CD14-positive monocyte (primary cell): ENCODE results near the gene HS3ST4. TPM values are rescaled to one million over a fixed set of nuclear protein-coding genes. Genes with fewer than 3 reads are reported as not detected.

Experiments used
- DNase-seq, 3 donors: peaks; one replicate each; pipeline ENCODE4 v3.0.0-alpha.2; 2011 to 2022
- H2AFZ ChIP-seq: 2 replicates; pipeline ENCODE4 v1.6.0; 2012; ENCODE audit warnings: mild to moderate bottlenecking, low read depth, low read length, inconsistent platforms; ENCODE audit not compliant: insufficient read depth, poor library complexity, severe bottlenecking
- H3K27ac ChIP-seq, 2 donors: 1 replicate in 1 of 2; 2 replicates in 1 of 2; pipeline ENCODE4 v1.5.1; 2012 to 2013; ENCODE audit warnings: low read length in 2 of 2, control low read depth in 1 of 2, inconsistent platforms in 1 of 2, low read depth in 1 of 2, mild to moderate bottlenecking in 1 of 2
- H3K27me3 ChIP-seq, 2 donors: one replicate each; pipeline versions ENCODE4 v1.6.0 to v1.6.1; 2011 to 2013; ENCODE audit warnings: low read length in 2 of 2; ENCODE audit not compliant: control insufficient read depth in 2 of 2, insufficient read depth in 2 of 2
- H3K36me3 ChIP-seq, 2 donors: replicated peaks in 1 of 2; 1 replicate in 1 of 2; 2 replicates in 1 of 2; pipeline versions ENCODE4 v1.5.1 to v1.6.1; 2012 to 2013; ENCODE audit warnings: low read length in 2 of 2, control low read depth in 1 of 2, inconsistent platforms in 1 of 2, mild to moderate bottlenecking in 1 of 2; ENCODE audit not compliant: insufficient read depth in 2 of 2, control insufficient read depth in 1 of 2
- H3K4me1 ChIP-seq, 2 donors: 1 replicate in 1 of 2; 2 replicates in 1 of 2; pipeline versions ENCODE4 v1.5.1 to v1.6.1; 2012 to 2013; ENCODE audit warnings: low read length in 2 of 2, control low read depth in 1 of 2, inconsistent platforms in 1 of 2, mild to moderate bottlenecking in 1 of 2, moderate library complexity in 1 of 2; ENCODE audit not compliant: insufficient read depth in 2 of 2, control insufficient read depth in 1 of 2
- H3K4me2 ChIP-seq: replicated peaks from 2 replicates; pipeline ENCODE3; 2012; ENCODE audit warnings: low read length, moderate library complexity, mild to moderate bottlenecking; ENCODE audit not compliant: poor library complexity, severe bottlenecking; ENCODE audit errors: extremely low read depth
- H3K4me3 ChIP-seq, 3 experiments: fragments of 200-600 bp in 1 of 3; sonication (generic) in 1 of 3; replicated peaks in 1 of 3; 1 replicate in 2 of 3; 2 replicates in 1 of 3; pipeline ENCODE4 v1.5.1; 2011 to 2013; ENCODE audit warnings: low read length in 3 of 3, mild to moderate bottlenecking in 3 of 3, control low read depth in 2 of 3, low read depth in 2 of 3, inconsistent platforms in 1 of 3, moderate library complexity in 1 of 3
- H3K79me2 ChIP-seq: 2 replicates; pipeline ENCODE4 v1.6.0; 2012; ENCODE audit warnings: mild to moderate bottlenecking, control low read depth, inconsistent platforms, low read length, moderate library complexity; ENCODE audit not compliant: insufficient read depth
- H3K9ac ChIP-seq: 2 replicates; pipeline ENCODE4 v1.6.0; 2017; ENCODE audit warnings: low read length, mild to moderate bottlenecking; ENCODE audit not compliant: insufficient read depth, poor library complexity, severe bottlenecking
- H3K9me3 ChIP-seq, 2 donors: replicated peaks in 1 of 2; 1 replicate in 1 of 2; 2 replicates in 1 of 2; pipeline versions ENCODE4 v1.5.1 to v1.6.1; 2012 to 2013; ENCODE audit warnings: low read length in 2 of 2, control low read depth in 1 of 2; ENCODE audit not compliant: control insufficient read depth in 1 of 2, insufficient read depth in 1 of 2
- H4K20me1 ChIP-seq: 2 replicates; pipeline ENCODE4 v1.6.0; 2012; ENCODE audit warnings: mild to moderate bottlenecking, low read length, control low read depth, moderate library complexity; ENCODE audit not compliant: insufficient read depth
- H3K27ac Mint-ChIP-seq, 7 donors: one replicate each; pipeline ENCODE4 v1.8.0; 2020; ENCODE audit warnings: mild to moderate bottlenecking in 7 of 7, mixed read lengths in 7 of 7, moderate library complexity in 6 of 7, inconsistent platforms in 2 of 7
- H3K27me3 Mint-ChIP-seq, 3 donors: one replicate each; pipeline ENCODE4 v1.8.0; 2021 to 2022; ENCODE audit warnings: low read depth in 3 of 3, mild to moderate bottlenecking in 3 of 3, mixed read lengths in 3 of 3, moderate library complexity in 3 of 3, inconsistent platforms in 1 of 3
- H3K36me3 Mint-ChIP-seq, 2 donors: one replicate each; pipeline ENCODE4 v1.8.0; 2020; ENCODE audit warnings: mixed read lengths in 2 of 2, inconsistent platforms in 1 of 2, mild to moderate bottlenecking in 1 of 2
- H3K4me1 Mint-ChIP-seq: one replicate; pipeline ENCODE4 v1.8.0; 2020; ENCODE audit warnings: mild to moderate bottlenecking, mixed read lengths
- H3K4me3 Mint-ChIP-seq, 2 donors: one replicate each; pipeline ENCODE4 v1.8.0; 2020; ENCODE audit warnings: mild to moderate bottlenecking in 2 of 2, mixed read lengths in 2 of 2, moderate library complexity in 1 of 2
- H3K9me3 Mint-ChIP-seq, 7 donors: one replicate each; pipeline ENCODE4 v1.8.0; 2020 to 2022; ENCODE audit warnings: mixed read lengths in 7 of 7, mild to moderate bottlenecking in 6 of 7, moderate library complexity in 6 of 7, inconsistent platforms in 2 of 7
- WGBS: methylation state at CpG from one replicate; pipeline ENCODE4 v1.1.5; 2013; ENCODE audit warnings: missing lambda C conversion rate; ENCODE audit not compliant: insufficient coverage; 5-methylcytosine and 5-hydroxymethylcytosine counted together
- intact Hi-C, 2 donors: fragments of 100-400 bp; cut with micrococcal nuclease; formaldehyde crosslinking; loops; one replicate each; pipeline versions ENCODE4 v1.15.0 to v1.15.1; 2023
- polyA plus RNA-seq, 3 donors: library from polyadenylated mRNA; depleted of rRNA in 1 of 3; unstranded in 2 of 3; stranded (reverse) in 1 of 3; fragments of 300-500 nt in 2 of 3; fragments of >200 nt in 1 of 3; fragmentation: Illumina TruSeq in 2 of 3; gene quantifications; 1 replicate in 2 of 3; 2 replicates in 1 of 3; pipeline ENCODE4 v1.2.3, GENCODE V29; 2012 to 2021
- TF ChIP-seq, protein P1 (sequence below): fragments of 200-600 bp; IDR thresholded peaks from one replicate; pipeline ENCODE4 v1.8.0; 2022; ENCODE audit warnings: antibody characterized with exemption, mild to moderate bottlenecking

HS3ST4 gene
- polyA plus RNA-seq, 3 donors = not detected

- Histone ChIP-seq H3K79me2 (no peaks in the 10 kb centered on the region), H3K4me3 (no peak overlapping the region), H2AFZ (no peak overlapping the region), H3K4me1 (no peaks in the 10 kb centered on the region), H3K27ac (no peak overlapping the region), H3K27me3 (no peaks in the 10 kb centered on the region), H3K9me3 (no peaks in the 10 kb centered on the region), H4K20me1 (no peaks in the 10 kb centered on the region), H3K4me2 (no peak overlapping the region), H3K36me3 (no peaks in the 10 kb centered on the region), H3K9ac (no peak overlapping the region)
- Mint-ChIP-seq H3K27ac (no peak overlapping the region), H3K4me1 (no peaks in the 10 kb centered on the region), H3K9me3 (peaks cover 0 to 11% (median 2%) of the 10 kb centered on the region in 7 donors), H3K27me3 (no peaks in the 10 kb centered on the region), H3K4me3 (no peak overlapping the region), H3K36me3 (no peaks in the 10 kb centered on the region)
- DNase-seq = no peak
- intact Hi-C loops = no loop called here
- TF ChIP-seq, protein P1, sequence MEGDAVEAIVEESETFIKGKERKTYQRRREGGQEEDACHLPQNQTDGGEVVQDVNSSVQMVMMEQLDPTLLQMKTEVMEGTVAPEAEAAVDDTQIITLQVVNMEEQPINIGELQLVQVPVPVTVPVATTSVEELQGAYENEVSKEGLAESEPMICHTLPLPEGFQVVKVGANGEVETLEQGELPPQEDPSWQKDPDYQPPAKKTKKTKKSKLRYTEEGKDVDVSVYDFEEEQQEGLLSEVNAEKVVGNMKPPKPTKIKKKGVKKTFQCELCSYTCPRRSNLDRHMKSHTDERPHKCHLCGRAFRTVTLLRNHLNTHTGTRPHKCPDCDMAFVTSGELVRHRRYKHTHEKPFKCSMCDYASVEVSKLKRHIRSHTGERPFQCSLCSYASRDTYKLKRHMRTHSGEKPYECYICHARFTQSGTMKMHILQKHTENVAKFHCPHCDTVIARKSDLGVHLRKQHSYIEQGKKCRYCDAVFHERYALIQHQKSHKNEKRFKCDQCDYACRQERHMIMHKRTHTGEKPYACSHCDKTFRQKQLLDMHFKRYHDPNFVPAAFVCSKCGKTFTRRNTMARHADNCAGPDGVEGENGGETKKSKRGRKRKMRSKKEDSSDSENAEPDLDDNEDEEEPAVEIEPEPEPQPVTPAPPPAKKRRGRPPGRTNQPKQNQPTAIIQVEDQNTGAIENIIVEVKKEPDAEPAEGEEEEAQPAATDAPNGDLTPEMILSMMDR = no peak
- 71% methylated on average over 3 of the region's 9 CpGs for WGBS
These were observed 379.5 kb downstream of the HS3ST4 start for GRCh38 chr16:26071101-26071866.

DNA sequence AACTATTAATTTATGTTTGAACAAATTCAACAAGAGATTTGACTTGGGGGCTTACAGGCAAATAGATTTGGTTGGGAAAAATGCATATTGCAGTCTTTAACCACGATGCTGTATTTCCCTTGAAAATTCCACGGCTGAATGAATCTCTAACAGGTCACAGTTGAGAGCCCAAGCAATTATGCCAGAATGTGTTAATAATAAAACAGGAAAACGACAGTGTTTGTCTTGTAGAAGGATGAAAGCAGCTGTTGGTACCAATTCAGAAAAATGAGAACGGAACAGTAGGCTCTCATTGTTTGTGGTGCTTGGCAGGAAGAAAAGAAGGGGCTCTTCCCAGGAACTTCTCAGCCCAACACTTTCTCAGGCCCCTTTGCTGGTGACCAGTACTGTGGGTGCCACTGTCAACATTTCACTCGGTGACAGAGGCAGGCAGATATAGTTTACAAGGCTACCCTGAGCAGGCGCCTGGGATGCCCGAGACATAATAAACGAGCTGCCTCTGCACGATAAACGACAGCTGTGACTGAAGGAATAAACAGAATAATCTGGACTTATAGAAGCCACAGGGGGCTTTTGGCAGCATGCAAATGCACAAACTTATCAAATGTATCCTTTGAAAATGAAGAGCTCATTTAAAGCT, 387.1 kb downstream of the HS3ST4 start:
- Histone ChIP-seq H3K9ac (no peak overlapping the region), H3K27ac (no peak overlapping the region), H3K79me2 (no peaks in the 10 kb centered on the region), H3K4me1 (no peaks in the 10 kb centered on the region), H2AFZ (no peak overlapping the region), H4K20me1 (no peaks in the 10 kb centered on the region), H3K4me2 (no peak overlapping the region), H3K36me3 (no peaks in the 10 kb centered on the region), H3K4me3 (no peak overlapping the region), H3K9me3 (peaks cover 3 to 7% of the 10 kb centered on the region in 2 donors), H3K27me3 (no peaks in the 10 kb centered on the region)
- H3K4me3 Mint-ChIP-seq = no peak overlapping the region
- H3K4me1 Mint-ChIP-seq = no peaks in the 10 kb centered on the region
- H3K27ac Mint-ChIP-seq = no peak overlapping the region
- no peak for DNase-seq
- intact Hi-C loops = no loop called here
- no peaks in the 10 kb centered on the region for H3K36me3 Mint-ChIP-seq
- H3K9me3 Mint-ChIP-seq = peaks cover 0 to 4% (median 0%) of the 10 kb centered on the region in 7 donors
- 24% methylated on average over 9 of the region's 10 CpGs for WGBS
- H3K27me3 Mint-ChIP-seq = no peaks in the 10 kb centered on the region
- TF ChIP-seq, protein P1 = no peak
